Measurements from ENCODE around the gene DNAJC17. TPM values are rescaled to one million over a fixed set of nuclear protein-coding genes. Genes with fewer than 3 reads are reported as not detected.

The DNAJC17 gene
- total RNA-seq, 3 donors from 2014 or later (not counting 1 experiment from before 2014, with no cell fraction given), result 36.2 to 64.9 (median 50.0) TPM

GRCh38 chr15:40775007-40775406, 32.3 kb downstream of the DNAJC17 start:
- H3K36me3 ChIP-seq (ENCODE audit: control insufficient read depth, insufficient read depth, low read length), result peaks cover 48% of the 10 kb centered on the region
- no peaks in the 10 kb centered on the region for H3K27me3 Mint-ChIP-seq (ENCODE audit: low read depth in 2 of 2)

GRCh38 chr15:40773902-40774301, 33.4 kb downstream of the DNAJC17 start:
- H3K27me3 ChIP-seq (ENCODE audit: control insufficient read depth, insufficient read depth, low read length), result no peaks in the 10 kb centered on the region
- H3K4me3 Mint-ChIP-seq, result no peak overlapping the region
- H3K36me3 Mint-ChIP-seq, result peaks cover 6% of the 10 kb centered on the region
- no peak overlapping the region for H3K4me3 ChIP-seq (ENCODE audit: low read length)
- H3K9me3 Mint-ChIP-seq, result no peaks in the 10 kb centered on the region
- peaks cover 31 to 48% of the 10 kb centered on the region in 2 donors for H3K4me1 Mint-ChIP-seq
- H3K4me1 ChIP-seq (ENCODE audit: control insufficient read depth, insufficient read depth, low read length), result peaks cover 56% of the 10 kb centered on the region
- no peak overlapping the region for H3K27ac ChIP-seq (ENCODE audit: low read length)
- H3K27me3 Mint-ChIP-seq (ENCODE audit: low read depth in 2 of 2), result no peaks in the 10 kb centered on the region
- H3K36me3 ChIP-seq (ENCODE audit: control insufficient read depth, insufficient read depth, low read length), result peaks cover 39% of the 10 kb centered on the region
- no peak for ATAC-seq
- intact Hi-C loops (cut with micrococcal nuclease), result no loop called here
- no peak for TF ChIP-seq CTCF (IDR thresholded peaks at IDR 0.05)
- no peak for DNase-seq
- no peak overlapping the region for H3K27ac Mint-ChIP-seq
- H3K9me3 ChIP-seq (ENCODE audit: control insufficient read depth, insufficient read depth, low read length), result no peaks in the 10 kb centered on the region
- 93% methylated on average over 6 of the region's 6 CpGs for WGBS (ENCODE audit: insufficient coverage)

More at GRCh38 chr15:40775007-40775406, 32.3 kb downstream of the DNAJC17 start:
- WGBS (ENCODE audit: insufficient coverage), result 91% methylated on average over 10 of the region's 10 CpGs
- DNase-seq (no peak), ATAC-seq (no peak)
- Histone ChIP-seq H3K4me1 (ENCODE audit: control insufficient read depth, insufficient read depth, low read length) (peaks cover 51% of the 10 kb centered on the region), H3K4me3 (ENCODE audit: low read length) (no peak overlapping the region), H3K27ac (ENCODE audit: low read length) (no peak overlapping the region), H3K9me3 (ENCODE audit: control insufficient read depth, insufficient read depth, low read length) (no peaks in the 10 kb centered on the region), H3K27me3 (ENCODE audit: control insufficient read depth, insufficient read depth, low read length) (no peaks in the 10 kb centered on the region)
- TF ChIP-seq CTCF (IDR thresholded peaks at IDR 0.05), result no peak
- intact Hi-C loops (cut with micrococcal nuclease), result loop anchor here (5.0 kb wide), 1 partner anchor 183 kb away; the partner anchor contains the start of gene KNL1
- no peaks in the 10 kb centered on the region for H3K9me3 Mint-ChIP-seq
- H3K36me3 Mint-ChIP-seq, result peaks cover 6% of the 10 kb centered on the region
- no peak overlapping the region for H3K4me3 Mint-ChIP-seq
- H3K4me1 Mint-ChIP-seq, result peaks cover 27 to 43% of the 10 kb centered on the region in 2 donors
- H3K27ac Mint-ChIP-seq, result no peak overlapping the region

- Mint-ChIP-seq H3K27ac (no peak overlapping the region), H3K27me3 (ENCODE audit: low read depth in 2 of 2) (no peaks in the 10 kb centered on the region), H3K9me3 (no peaks in the 10 kb centered on the region), H3K4me1 (peaks cover 34 to 51% of the 10 kb centered on the region in 2 donors), H3K4me3 (no peak overlapping the region), H3K36me3 (peaks cover 6% of the 10 kb centered on the region)
- Histone ChIP-seq H3K27me3 (ENCODE audit: control insufficient read depth, insufficient read depth, low read length) (no peaks in the 10 kb centered on the region), H3K36me3 (ENCODE audit: control insufficient read depth, insufficient read depth, low read length) (peaks cover 37% of the 10 kb centered on the region), H3K9me3 (ENCODE audit: control insufficient read depth, insufficient read depth, low read length) (no peaks in the 10 kb centered on the region), H3K4me1 (ENCODE audit: control insufficient read depth, insufficient read depth, low read length) (peaks cover 56% of the 10 kb centered on the region), H3K27ac (ENCODE audit: low read length) (no peak overlapping the region), H3K4me3 (ENCODE audit: low read length) (no peak overlapping the region)
- DNase-seq (no peak), ATAC-seq (no peak)
- intact Hi-C loops (cut with micrococcal nuclease), result no loop called here
- no peak for TF ChIP-seq CTCF (IDR thresholded peaks at IDR 0.05)
- WGBS (ENCODE audit: insufficient coverage), result 95% methylated on average over 8 of the region's 8 CpGs
These were observed 33.8 kb downstream of the DNAJC17 start for GRCh38 chr15:40773496-40773895.

GRCh38 chr15:40772014-40772413, 35.3 kb downstream of the DNAJC17 start:
- WGBS (ENCODE audit: insufficient coverage), result 93% methylated on average over 11 of the region's 13 CpGs
- Histone ChIP-seq H3K9me3 (ENCODE audit: control insufficient read depth, insufficient read depth, low read length) (no peaks in the 10 kb centered on the region), H3K27me3 (ENCODE audit: control insufficient read depth, insufficient read depth, low read length) (no peaks in the 10 kb centered on the region), H3K36me3 (ENCODE audit: control insufficient read depth, insufficient read depth, low read length) (peaks cover 44% of the 10 kb centered on the region), H3K4me1 (ENCODE audit: control insufficient read depth, insufficient read depth, low read length) (peaks cover 50% of the 10 kb centered on the region), H3K4me3 (ENCODE audit: low read length) (no peak overlapping the region), H3K27ac (ENCODE audit: low read length) (no peak overlapping the region)
- DNase-seq (no peak), ATAC-seq (no peak)
- Mint-ChIP-seq H3K27me3 (ENCODE audit: low read depth in 2 of 2) (no peaks in the 10 kb centered on the region), H3K4me1 (peaks cover 37 to 48% of the 10 kb centered on the region in 2 donors), H3K9me3 (no peaks in the 10 kb centered on the region), H3K4me3 (no peak overlapping the region), H3K27ac (no peak overlapping the region), H3K36me3 (peaks cover 6% of the 10 kb centered on the region)
- no peak for TF ChIP-seq CTCF (IDR thresholded peaks at IDR 0.05)
- intact Hi-C loops (cut with micrococcal nuclease), result no loop called here

All from natural killer cell (primary cell).